ENCODE data around the gene MYH11.
"Not testable (repeated sequence)": the region's sequence is repeated elsewhere in the genome, so short reads cannot be mapped to it uniquely, and the experiment has no call there.

The MYH11 gene

GRCh38 chr16:15655561-15655960, 201.3 kb downstream of the MYH11 start:
- not testable (repeated sequence) for DNase-seq

GRCh38 chr16:15654591-15654990, 202.2 kb downstream of the MYH11 start:
- no peak for DNase-seq

- no peak for DNase-seq
Measured at GRCh38 chr16:15653227-15653626, 203.6 kb downstream of the MYH11 start.
